Activated T-helper 1 cell treated with anti-CD3 and anti-CD28 coated beads, Interleukin-2, amount 50 U/mL, for 16 hours (primary cell): ENCODE data around the gene TFEB.

ENCODE experiments used
- DNase-seq, 2 donors: peaks; one replicate each; pipeline ENCODE4 v3.0.0-alpha.2; 2020; ENCODE audit warnings: low read depth in 1 of 2, low spot score in 1 of 2

The TFEB gene

GRCh38 chr6:41739041-41739440, 3.6 kb upstream of the TFEB start:
- no peak for DNase-seq

GRCh38 chr6:41737591-41738130, 2.3 kb upstream of the TFEB start:
- no peak for DNase-seq

- no peak for DNase-seq
These were observed 1.6 kb upstream of the TFEB start for GRCh38 chr6:41736800-41737555.

GRCh38 chr6:41736186-41736733, 852 bp upstream of the TFEB start:
- DNase-seq: no peak

GRCh38 chr6:41734666-41735426, 562 bp downstream of the TFEB start:
- DNase-seq: peak; percentile 36 to 61

GRCh38 chr6:41733707-41734665, 1.4 kb downstream of the TFEB start:
- peak; percentile 21 to 54 for DNase-seq

GRCh38 chr6:41733360-41733706, 2.1 kb downstream of the TFEB start:
- DNase-seq: no peak

GRCh38 chr6:41732591-41733359, 2.6 kb downstream of the TFEB start:
- peak; percentile 27 to 48 for DNase-seq

GRCh38 chr6:41732149-41732548, 3.3 kb downstream of the TFEB start:
- no peak for DNase-seq

- no peak for DNase-seq
These were observed 3.8 kb downstream of the TFEB start for GRCh38 chr6:41731561-41732086.

GRCh38 chr6:41730531-41731436, 4.6 kb downstream of the TFEB start:
- no peak for DNase-seq

GRCh38 chr6:41729624-41730023, 5.8 kb downstream of the TFEB start:
- DNase-seq: no peak

- DNase-seq: no peak
These were observed 6.5 kb downstream of the TFEB start for GRCh38 chr6:41728954-41729353.

- DNase-seq: no peak
These were observed 7.1 kb downstream of the TFEB start for GRCh38 chr6:41728073-41728936.

- no peak for DNase-seq
These were observed 7.7 kb downstream of the TFEB start for GRCh38 chr6:41727705-41728072.

GRCh38 chr6:41726876-41727275, 8.5 kb downstream of the TFEB start:
- DNase-seq: no peak

- DNase-seq: no peak
These were observed 10.6 kb downstream of the TFEB start for GRCh38 chr6:41724586-41725501.
